ENCODE results near the gene ENOX2.
"Not testable (repeated sequence)": the region's sequence is repeated elsewhere in the genome, so short reads cannot be mapped to it uniquely, and the experiment has no call there.

ENOX2 gene

GRCh38 chrX:130746709-130747342 lies 156.2 kb downstream of the ENOX2 start:
- peak; percentile 13 for DNase-seq (ENCODE audit: low read depth)

- DNase-seq (ENCODE audit: low read depth) = no peak
Observed at GRCh38 chrX:130746077-130746476, 156.9 kb downstream of the ENOX2 start.

GRCh38 chrX:130741584-130741983 lies 161.4 kb downstream of the ENOX2 start:
- DNase-seq (ENCODE audit: low read depth) = no peak

GRCh38 chrX:130741151-130741550 lies 161.9 kb downstream of the ENOX2 start:
- no peak for DNase-seq (ENCODE audit: low read depth)

GRCh38 chrX:130738638-130739195 lies 164.3 kb downstream of the ENOX2 start:
- no peak for DNase-seq (ENCODE audit: low read depth)

- no peak for DNase-seq (ENCODE audit: low read depth)
Observed at GRCh38 chrX:130734713-130735112, 168.3 kb downstream of the ENOX2 start.

- no peak for DNase-seq (ENCODE audit: low read depth)
Observed at GRCh38 chrX:130728208-130728607, 174.8 kb downstream of the ENOX2 start.

- peak; percentile 62 for DNase-seq (ENCODE audit: low read depth)
Observed at GRCh38 chrX:130726661-130727060, 176.3 kb downstream of the ENOX2 start.

GRCh38 chrX:130725519-130725918 lies 177.5 kb downstream of the ENOX2 start:
- no peak for DNase-seq (ENCODE audit: low read depth)

GRCh38 chrX:130719413-130719812 lies 183.6 kb downstream of the ENOX2 start:
- no peak for DNase-seq (ENCODE audit: low read depth)

GRCh38 chrX:130718137-130718536 lies 184.9 kb downstream of the ENOX2 start:
- no peak for DNase-seq (ENCODE audit: low read depth)

GRCh38 chrX:130716781-130717413 lies 186.1 kb downstream of the ENOX2 start:
- no peak for DNase-seq (ENCODE audit: low read depth)

- DNase-seq (ENCODE audit: low read depth) = no peak
Observed at GRCh38 chrX:130716346-130716745, 186.7 kb downstream of the ENOX2 start.

GRCh38 chrX:130715299-130715698 lies 187.7 kb downstream of the ENOX2 start:
- no peak for DNase-seq (ENCODE audit: low read depth)

- DNase-seq (ENCODE audit: low read depth) = no peak
Observed at GRCh38 chrX:130714665-130715064, 188.3 kb downstream of the ENOX2 start.

- DNase-seq (ENCODE audit: low read depth) = no peak
Observed at GRCh38 chrX:130714135-130714534, 188.9 kb downstream of the ENOX2 start.

- DNase-seq (ENCODE audit: low read depth) = not testable (repeated sequence)
Observed at GRCh38 chrX:130709178-130709577, 193.8 kb downstream of the ENOX2 start.

GRCh38 chrX:130705591-130705990 lies 197.4 kb downstream of the ENOX2 start:
- no peak for DNase-seq (ENCODE audit: low read depth)

GRCh38 chrX:130704053-130705038 lies 198.7 kb downstream of the ENOX2 start:
- DNase-seq (ENCODE audit: low read depth) = no peak

- DNase-seq (ENCODE audit: low read depth) = no peak
Observed at GRCh38 chrX:130702867-130703707, 199.9 kb downstream of the ENOX2 start.

- DNase-seq (ENCODE audit: low read depth) = no peak
Observed at GRCh38 chrX:130700629-130701028, 202.4 kb downstream of the ENOX2 start.
